ENCODE results near the gene LDAH.
A peak's percentile ranks its signal among the peaks of the same experiment; 100 is the strongest.

The LDAH gene

DNA sequence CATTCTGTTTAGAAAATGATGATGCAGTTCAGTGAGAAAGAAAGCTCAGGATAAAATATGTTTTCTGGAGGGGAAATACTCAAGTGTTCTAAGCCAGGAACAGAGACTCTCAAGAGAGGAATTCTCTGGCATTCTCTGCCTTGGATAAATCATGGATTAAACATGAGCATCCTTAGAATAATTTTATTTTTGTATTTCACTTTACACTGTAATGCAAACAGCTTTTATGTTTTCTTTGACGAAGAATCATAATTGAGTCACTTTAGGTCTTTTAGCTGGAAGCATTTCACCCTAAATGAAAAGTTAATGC is 144.9 kb downstream of the LDAH start:
- no peak for DNase-seq

DNA sequence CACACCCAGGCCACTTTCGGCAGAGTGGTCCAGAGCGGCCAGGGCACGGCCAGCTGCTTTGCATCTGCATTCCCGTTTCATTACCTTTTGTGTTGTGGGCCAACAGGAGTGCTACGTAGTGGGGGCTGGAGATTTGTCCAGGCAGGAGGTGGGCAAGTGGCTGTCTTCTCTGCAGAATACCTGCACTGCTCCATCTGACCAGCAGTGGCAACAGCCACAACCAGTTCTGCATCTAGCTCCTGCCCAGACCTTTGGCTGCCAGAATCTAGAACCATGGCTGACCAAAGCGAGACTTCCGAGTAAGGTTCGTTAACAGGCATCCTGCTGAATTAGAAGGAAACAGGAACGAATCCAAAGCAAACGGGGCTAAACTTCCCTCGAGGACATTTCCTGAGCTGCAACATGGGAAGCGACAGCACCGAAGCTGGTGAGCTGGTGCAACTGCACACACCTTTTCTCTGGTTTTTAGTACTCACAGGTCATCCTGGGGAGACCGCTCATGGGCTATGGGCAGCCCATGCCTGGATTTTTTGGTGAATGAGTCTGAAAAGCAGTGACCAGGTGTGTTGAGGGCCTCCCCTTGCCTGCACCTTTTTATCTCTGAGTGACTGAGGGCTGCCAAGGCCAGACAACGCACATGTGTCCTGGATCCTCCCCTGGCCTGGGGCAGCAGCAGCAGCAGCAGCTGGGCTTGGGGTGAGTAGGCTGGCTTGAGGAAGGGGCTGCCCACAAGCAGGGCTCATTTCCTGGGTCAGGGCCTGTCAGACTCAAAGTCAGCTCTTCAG is 145.4 kb downstream of the LDAH start:
- no peak for DNase-seq

DNA sequence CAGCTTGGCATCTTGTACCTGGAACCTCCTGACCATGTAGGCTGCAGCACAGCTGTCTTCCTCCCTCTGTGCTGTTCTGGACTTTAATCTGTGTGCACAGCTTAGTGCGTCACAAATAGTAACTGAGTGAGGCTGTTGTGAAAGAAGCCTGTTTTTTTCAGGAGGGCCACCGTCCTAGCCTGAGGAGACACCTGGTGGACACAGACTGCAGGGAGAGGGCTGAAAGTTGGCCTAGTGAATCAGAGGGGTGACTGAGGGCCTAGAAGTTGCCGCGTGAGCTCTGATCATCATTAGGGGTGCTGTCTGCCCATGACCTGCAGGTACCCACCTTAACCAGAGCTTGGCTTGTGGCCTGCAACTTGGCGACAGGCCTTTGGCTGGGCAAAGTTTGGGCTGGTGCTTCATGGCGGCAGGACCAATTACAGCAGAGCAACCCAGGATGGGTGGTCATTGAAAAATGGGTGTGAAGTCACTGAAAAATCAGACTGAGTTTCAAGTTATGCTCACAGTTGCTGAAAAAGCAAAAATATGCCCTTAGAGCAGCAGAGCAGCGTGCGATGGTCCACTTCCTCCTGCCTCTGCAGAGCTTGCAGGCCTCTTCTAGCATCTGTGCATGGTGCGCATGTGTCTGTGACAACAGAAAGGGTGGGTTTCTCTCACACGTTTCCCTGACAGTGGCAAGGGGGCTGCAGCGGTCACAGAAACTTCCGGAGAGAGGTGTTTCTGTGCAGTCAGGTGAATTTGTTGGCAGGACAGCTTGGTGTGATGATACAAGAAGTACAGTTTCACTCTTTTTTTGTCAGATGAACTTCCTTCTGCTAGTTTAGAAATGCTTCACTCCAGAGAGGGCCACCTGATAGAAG is 146.3 kb downstream of the LDAH start:
- no peak for DNase-seq

GRCh38 chr2:20675701-20676352 is 147.1 kb downstream of the LDAH start:
- DNase-seq: no peak

DNA sequence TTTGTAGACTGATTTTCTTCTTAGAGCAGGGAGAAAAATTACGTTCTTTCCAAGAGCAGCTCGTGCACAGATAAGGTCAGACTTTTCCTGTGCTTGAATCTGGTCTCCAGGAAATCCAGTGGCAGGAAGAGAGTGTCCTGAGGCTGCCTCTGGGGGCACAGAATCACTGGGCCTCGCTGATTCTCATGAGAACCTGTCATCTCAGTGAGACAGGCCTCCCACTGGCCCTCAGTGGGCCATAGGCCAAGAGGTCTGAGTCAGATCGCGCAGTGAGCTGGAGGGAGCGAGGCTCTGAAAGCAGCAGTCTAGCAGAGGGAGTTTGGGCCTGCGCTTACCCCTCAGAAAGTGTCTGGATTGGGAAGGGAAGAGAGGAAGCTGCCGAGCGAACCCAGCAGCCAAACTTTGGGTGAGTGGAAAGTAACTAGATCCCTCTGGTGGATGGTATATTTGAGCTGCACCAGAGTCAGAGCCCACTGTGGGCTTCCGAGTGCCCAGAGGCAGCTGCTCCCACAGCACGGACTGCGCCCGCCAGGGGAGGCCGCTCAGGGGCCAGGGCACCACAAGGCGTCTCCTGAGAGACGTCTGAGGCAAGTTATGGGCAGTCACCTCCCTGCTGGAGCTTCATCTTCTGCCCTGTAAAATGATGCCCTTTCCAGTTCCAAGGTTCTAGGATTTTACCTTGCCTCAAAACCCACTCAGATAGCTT is 147.8 kb downstream of the LDAH start:
- no peak for DNase-seq

DNA sequence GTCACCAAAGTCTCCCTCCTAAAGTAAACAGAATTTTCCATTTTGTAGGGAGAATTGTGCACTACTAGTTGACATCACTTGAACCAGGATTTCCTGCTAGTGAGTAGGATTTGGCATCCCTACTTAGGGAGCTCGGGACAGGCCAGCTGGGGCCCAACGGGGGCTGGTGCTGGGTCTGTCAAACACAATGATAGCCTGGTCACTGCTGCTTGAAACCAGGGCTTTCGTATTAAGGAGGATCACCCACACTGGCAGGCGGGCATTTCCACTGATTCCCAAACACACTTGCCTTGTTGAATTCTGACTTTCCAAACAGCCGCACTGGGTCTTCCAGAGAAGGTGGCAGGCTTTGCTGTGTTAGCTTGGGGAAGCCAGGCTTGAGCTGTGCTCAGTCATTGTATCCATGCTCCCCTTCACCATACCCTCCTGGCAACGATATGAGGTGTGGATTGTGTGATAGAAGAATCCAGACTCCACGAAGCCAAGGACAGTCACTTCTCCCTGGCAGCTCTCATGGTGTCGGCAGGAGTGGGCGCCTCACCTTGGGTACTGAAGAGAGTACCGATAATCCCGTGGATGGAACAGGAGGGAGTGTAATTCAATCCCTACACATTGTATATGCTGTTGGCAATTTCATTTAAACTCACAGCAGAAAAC is 148.5 kb downstream of the LDAH start:
- no peak for DNase-seq

GRCh38 chr2:20673686-20674308 is 149.1 kb downstream of the LDAH start:
- no peak for DNase-seq

- no peak for DNase-seq
Observed at GRCh38 chr2:20672201-20672951, 150.5 kb downstream of the LDAH start.

DNA sequence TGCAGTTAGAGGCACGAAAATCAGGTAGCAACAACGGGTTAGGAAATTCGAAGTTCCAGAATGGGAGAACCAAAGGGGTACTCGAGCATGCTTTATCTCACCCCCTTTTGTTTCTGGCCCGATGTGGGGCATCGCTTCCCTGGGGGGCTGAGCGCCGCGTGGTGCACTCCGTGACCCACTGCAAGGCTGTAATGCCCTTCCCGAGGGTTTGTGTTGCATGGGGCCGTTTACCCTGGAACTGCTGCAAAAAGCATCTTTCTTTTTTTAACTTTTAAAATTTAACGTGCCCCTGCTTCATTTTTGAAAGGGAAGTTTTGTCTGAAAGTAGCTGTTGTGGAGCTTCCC is 151.2 kb downstream of the LDAH start:
- no peak for DNase-seq

DNA sequence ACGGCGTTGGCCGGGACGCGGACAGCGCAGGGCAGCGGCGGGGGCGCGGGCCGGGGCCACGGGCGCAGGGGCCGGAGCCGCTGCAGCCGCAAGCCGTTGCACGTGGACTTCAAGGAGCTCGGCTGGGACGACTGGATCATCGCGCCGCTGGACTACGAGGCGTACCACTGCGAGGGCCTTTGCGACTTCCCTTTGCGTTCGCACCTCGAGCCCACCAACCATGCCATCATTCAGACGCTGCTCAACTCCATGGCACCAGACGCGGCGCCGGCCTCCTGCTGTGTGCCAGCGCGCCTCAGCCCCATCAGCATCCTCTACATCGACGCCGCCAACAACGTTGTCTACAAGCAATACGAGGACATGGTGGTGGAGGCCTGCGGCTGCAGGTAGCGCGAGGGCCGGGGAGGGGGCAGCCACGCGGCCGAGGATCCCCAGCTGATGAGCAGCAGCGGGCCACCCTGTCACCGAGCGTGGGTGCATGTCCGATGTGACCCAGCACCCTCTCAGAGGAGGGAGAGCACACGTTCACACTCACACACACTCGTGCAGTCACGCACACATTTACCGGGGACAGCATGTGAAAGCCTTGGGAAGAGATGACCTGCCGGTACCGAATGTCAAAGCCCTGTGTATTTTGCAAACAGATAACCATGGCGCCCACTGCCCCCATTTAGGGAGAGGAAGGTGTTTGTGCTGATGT is 151.7 kb downstream of the LDAH start:
- no peak for DNase-seq

- DNase-seq: no peak
Observed at GRCh38 chr2:20670315-20671035, 152.4 kb downstream of the LDAH start.

DNA sequence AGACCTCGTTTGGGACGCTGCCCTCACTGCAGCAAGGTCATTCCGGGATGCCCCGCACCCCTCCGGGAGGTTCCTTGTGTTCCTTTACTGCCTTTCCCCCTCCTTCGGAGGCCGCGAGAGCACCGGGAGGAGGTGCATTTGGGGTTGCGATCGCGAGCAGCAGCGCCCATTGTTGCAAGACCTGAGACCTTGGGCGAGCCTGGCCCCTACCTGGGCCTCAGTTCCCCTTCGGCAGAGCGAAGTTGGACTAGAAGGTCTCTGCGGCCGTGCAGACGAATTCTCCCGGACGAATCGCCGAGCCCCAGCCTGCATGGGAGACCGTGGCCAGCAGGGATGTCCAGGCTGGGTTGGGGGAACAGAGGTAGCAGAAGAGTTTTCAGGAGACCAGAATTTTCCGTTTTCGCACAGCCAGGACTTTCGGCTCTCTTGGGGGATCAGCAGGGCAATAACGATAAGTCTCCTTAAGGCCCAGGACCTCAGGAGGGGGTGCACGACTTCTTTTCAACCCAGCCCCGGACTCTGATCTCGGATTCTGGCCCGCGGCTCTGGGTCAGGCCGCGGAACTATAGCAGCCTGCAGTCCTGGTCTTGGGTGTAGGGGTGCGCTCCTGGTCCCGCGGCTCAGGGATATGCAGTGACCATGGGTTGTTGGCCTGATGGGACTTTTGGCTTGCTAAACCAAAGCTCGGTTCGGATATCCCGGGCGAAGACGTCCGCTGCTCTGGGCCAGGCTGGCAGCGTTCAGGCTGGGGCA is 153.2 kb downstream of the LDAH start:
- no peak for DNase-seq

DNA sequence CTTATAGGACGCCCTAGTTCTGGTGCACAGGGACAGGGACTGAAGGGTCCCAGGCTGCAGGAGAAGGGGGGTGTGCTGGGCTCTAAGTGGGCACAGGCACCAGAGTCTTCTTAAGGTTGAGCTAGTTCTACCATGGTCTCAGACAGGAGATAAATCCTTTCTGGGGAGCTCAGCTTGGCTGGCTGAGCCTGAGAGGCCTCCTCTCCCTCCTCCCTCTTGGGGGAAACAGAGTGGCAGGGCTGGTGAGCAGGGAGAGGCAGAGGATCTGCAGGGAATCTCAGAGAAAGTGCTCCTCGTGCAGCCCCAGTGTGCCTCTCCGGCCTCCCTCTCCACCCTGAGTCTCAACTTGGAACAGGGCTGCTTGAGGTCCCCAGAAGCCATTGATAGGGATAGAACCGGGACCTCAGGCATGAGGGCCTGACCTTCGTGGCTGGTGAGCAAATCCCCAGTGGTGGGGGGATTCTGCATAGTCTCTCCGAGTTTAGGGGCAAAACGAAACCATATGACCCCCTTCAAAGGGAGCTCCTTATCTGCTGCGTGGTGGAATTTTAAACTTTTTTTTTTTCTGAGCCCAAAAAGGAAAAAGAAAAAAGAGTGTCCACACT is 153.9 kb downstream of the LDAH start:
- DNase-seq: no peak

DNA sequence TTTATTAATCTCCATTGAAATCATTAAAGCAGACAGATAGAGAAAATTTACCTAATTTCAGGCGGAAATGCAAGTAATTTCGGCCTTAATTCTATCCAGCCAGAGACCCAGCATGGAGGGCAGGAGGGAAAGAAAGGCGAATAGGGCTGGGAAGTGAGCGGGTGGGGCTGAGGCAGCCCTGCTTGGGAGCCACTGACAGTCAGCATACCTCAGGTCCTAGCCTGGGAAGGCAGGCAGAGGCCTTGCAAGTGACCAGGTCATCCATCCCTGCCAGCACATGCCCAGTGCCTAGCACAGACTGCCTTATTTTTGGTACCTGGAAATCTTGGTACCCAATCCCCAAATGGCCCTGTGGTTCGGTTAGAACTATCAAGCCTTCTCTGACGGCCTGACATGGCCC is 154.4 kb downstream of the LDAH start:
- DNase-seq: no peak

DNA sequence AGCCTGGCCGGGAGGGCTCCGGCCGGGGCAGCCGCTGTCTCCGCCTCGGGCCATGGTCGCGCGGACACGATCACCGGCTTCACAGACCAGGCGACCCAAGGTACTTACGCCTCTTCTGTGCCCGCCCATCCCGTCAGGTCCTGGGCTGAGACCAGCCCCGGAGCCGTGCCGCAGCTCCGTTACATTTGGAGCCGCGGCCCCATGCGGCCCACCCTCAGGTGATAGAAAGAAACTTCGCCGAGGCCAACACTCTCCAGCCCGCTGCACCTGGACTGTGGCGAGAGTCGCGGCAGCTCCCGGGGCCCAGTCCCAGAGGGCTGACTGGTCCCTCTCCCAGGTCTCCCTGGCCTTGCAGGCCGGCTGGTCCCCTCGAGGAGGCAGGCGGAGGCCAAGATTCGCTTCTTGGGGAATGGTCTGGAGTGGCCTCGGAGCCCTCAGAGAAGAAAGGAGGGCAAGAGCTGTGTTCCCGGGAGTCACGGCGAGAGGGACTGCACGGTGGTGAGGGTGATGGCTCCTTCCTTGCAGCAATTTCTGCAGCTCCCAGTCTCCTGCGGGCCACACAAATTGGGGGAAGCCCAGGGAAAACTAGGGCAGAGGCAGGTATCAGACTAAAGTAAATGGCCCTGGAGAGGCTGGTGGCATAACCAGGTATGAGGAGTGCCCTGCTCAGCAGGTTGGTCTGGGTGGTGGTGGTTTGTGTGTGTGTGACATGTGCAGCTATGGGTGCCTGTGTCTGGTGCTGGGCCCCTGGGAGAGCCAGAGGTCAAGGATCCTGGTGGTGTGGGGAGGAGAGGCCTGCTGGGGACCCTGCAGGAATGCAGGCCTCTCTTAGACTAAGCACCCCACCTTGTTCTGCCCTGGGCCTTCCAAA is 155.1 kb downstream of the LDAH start:
- DNase-seq: no peak

GRCh38 chr2:20667151-20667530 is 155.8 kb downstream of the LDAH start:
- no peak for DNase-seq

- DNase-seq: peak in 1 of 2 donors; percentile 28
Observed at GRCh38 chr2:20666304-20667150, 156.4 kb downstream of the LDAH start, which contains the start of gene GDF7. Gene GDF7, plus strand, starts transcription at chr2:20667144. Its CDS starts 96 bp downstream, at chr2:20667240.

Data from activated CD4-positive, alpha-beta T cell treated with anti-CD3 and anti-CD28 coated beads for 4 hours (primary cell).